ENCODE measurements around the gene ANKRD31. TPM values are rescaled to one million over a fixed set of nuclear protein-coding genes. Genes with fewer than 3 reads are reported as not detected.

Gene ANKRD31
- total and polyA plus RNA-seq, 12 donors = 0.06 to 0.88 (median 0.42) TPM

- no peaks in the 10 kb centered on the region for H3K4me1 ChIP-seq (replicated peaks in 1 of 2)
- H3K27ac ChIP-seq = no peak overlapping the region
- TF ChIP-seq, protein P1, sequence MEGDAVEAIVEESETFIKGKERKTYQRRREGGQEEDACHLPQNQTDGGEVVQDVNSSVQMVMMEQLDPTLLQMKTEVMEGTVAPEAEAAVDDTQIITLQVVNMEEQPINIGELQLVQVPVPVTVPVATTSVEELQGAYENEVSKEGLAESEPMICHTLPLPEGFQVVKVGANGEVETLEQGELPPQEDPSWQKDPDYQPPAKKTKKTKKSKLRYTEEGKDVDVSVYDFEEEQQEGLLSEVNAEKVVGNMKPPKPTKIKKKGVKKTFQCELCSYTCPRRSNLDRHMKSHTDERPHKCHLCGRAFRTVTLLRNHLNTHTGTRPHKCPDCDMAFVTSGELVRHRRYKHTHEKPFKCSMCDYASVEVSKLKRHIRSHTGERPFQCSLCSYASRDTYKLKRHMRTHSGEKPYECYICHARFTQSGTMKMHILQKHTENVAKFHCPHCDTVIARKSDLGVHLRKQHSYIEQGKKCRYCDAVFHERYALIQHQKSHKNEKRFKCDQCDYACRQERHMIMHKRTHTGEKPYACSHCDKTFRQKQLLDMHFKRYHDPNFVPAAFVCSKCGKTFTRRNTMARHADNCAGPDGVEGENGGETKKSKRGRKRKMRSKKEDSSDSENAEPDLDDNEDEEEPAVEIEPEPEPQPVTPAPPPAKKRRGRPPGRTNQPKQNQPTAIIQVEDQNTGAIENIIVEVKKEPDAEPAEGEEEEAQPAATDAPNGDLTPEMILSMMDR (IDR thresholded peaks at IDR 0.05) = no peak
- intact Hi-C loops (cut with DNase I) = no loop called here
- H3K9me3 ChIP-seq (replicated peaks in 1 of 3) = no peaks in the 10 kb centered on the region
- DNase-seq = no peak
- no peaks in the 10 kb centered on the region for H3K36me3 ChIP-seq (replicated peaks in 1 of 2)
- no peaks in the 10 kb centered on the region for H3K27me3 ChIP-seq
- H3K4me3 ChIP-seq = no peak overlapping the region
- WGBS, 4 donors = 90 to 93% (median 91%) methylated on average over 5 of the region's 5 CpGs
Observed at GRCh38 chr5:75197745-75198144, 38.9 kb downstream of the ANKRD31 start.

GRCh38 chr5:75192804-75193203 is 43.9 kb downstream of the ANKRD31 start:
- Histone ChIP-seq H3K27me3 (no peaks in the 10 kb centered on the region), H3K9me3 (replicated peaks in 1 of 3) (no peaks in the 10 kb centered on the region), H3K36me3 (replicated peaks in 1 of 2) (no peaks in the 10 kb centered on the region), H3K4me3 (no peak overlapping the region), H3K27ac (no peak overlapping the region), H3K4me1 (replicated peaks in 1 of 2) (no peaks in the 10 kb centered on the region)
- intact Hi-C loops (cut with DNase I) = no loop called here
- 85 to 89% (median 88%) methylated on average over 6 of the region's 6 CpGs for WGBS, 4 donors
- TF ChIP-seq, protein P1 (IDR thresholded peaks at IDR 0.05) = no peak
- no peak for TF ChIP-seq POLR2A (IDR thresholded peaks at IDR 0.05)
- DNase-seq = no peak

DNA sequence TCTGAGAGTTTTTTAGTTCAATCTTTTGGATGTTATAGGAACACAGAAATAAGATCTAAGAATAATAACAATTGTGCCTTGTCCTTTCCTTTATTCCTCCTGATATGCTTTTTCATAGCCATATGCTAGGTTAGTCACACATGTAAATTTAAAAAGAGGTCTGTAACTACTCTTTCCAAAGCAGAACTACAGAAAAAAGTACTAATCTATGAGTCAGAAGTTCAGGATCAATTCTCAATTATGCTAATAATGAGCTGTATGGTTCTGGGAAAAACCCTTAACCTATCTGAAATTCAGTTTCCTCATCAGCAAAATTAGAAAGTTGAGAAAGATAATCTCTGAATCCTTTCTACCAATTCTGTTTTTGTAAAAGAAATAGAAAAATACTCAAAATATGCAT is 44.4 kb downstream of the ANKRD31 start:
- Histone ChIP-seq H3K27ac (no peak overlapping the region), H3K9me3 (replicated peaks in 1 of 3) (no peaks in the 10 kb centered on the region), H3K36me3 (replicated peaks in 1 of 2) (no peaks in the 10 kb centered on the region), H3K4me3 (no peak overlapping the region), H3K27me3 (no peaks in the 10 kb centered on the region), H3K4me1 (replicated peaks in 1 of 2) (no peaks in the 10 kb centered on the region)
- intact Hi-C loops (cut with DNase I) = no loop called here
- TF ChIP-seq, protein P1 (IDR thresholded peaks at IDR 0.05) = no peak
- TF ChIP-seq POLR2A (IDR thresholded peaks at IDR 0.05) = no peak
- no peak for DNase-seq

DNA sequence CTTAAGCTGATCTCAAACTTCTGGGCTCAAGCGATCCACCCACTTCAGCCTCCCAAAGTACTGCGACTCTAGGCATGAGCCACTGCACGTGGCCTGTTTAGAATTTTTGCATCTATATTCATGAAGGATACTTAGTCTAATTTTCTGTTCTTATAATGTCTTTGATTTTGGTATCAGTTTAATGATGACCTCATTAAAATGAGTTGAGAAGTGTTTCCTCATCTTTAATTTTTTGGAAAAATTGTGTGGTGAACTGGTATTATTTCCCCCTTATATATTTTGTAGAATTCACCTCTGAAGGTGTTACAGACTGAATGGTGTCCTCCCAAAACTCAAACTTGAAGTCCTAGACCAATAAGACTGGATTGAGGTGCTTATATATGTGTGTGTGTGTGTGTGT is 46.5 kb downstream of the ANKRD31 start:
- Histone ChIP-seq H3K27me3 (no peaks in the 10 kb centered on the region), H3K27ac (no peak overlapping the region), H3K4me1 (replicated peaks in 1 of 2) (no peaks in the 10 kb centered on the region), H3K9me3 (replicated peaks in 1 of 3) (no peaks in the 10 kb centered on the region), H3K4me3 (no peak overlapping the region), H3K36me3 (replicated peaks in 1 of 2) (no peaks in the 10 kb centered on the region)
- TF ChIP-seq, protein P1 (IDR thresholded peaks at IDR 0.05) = no peak
- no peak for TF ChIP-seq POLR2A (IDR thresholded peaks at IDR 0.05)
- intact Hi-C loops (cut with DNase I) = no loop called here
- DNase-seq = no peak
- WGBS, 4 donors = 89 to 95% (median 94%) methylated on average over 3 of the region's 3 CpGs

All from adrenal gland (tissue), 12 donors.